HG03066 (cell line): ENCODE results near the gene IBTK.

Experiments used
- ATAC-seq: cut with Tn5 transposase; IDR thresholded peaks from one replicate; pipeline ENCODE4 v1.9.1; 2021; ENCODE audit warnings: low read depth; ENCODE audit not compliant: unreplicated experiment

Gene IBTK

DNA sequence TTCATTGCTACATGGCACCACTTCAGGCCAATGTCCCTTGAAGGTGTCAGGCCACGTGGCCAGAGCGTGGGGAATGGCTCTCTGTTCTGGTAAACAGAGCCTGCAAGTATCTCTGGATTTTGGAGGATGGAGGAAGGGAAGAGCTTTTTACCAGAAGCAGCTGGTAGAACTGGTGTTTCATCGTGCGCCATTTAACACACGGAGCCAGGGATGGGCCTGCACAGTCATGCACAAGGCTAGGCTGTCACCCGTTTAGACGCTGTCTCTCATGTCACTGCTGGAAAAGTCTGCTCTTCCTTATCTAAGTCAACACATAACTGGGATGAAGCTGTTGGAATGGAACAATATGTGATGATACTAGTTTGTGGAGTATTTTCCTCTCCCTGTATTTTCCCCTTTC, 123.9 kb downstream of the IBTK start:
- ATAC-seq = no peak
